Measurements from ENCODE around the gene HOXA3.

HOXA3 gene

DNA sequence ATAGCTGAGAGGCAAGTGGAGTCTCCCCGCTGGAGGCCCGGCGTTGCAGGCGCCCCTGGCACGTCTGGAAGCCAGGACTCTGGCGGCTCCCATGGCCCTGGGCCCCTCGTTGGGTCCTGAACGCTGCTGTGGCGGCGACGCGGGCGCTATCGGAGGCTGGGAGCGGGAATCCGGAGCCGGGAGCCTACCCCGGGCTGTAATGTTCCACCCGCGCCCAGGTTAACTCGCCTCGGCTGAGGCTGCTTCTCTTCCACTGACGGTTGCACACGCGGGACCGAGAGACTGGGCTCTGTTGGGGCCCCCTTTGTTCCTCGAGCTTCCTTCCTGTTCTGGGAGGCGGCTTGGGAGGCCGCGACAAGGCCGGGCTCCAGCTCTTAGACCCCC is 7.6 kb downstream of the HOXA3 start:
- H3K9me2 ChIP-seq (replicated peaks; ENCODE audit: control insufficient read depth, low read length): no peaks in the 10 kb centered on the region
- TF ChIP-seq EZH2phosphoT487 (IDR thresholded peaks at IDR 0.05; ENCODE audit: borderline replicate concordance, low read length): no peak
- no peak for TF ChIP-seq CTCF (IDR thresholded peaks at IDR 0.05; ENCODE audit: low read depth, low read length, poor library complexity, severe bottlenecking)
- peaks cover 38% of the 10 kb centered on the region for H3K27me3 ChIP-seq (ENCODE audit: control insufficient read depth, low read length)
- H3K4me3 ChIP-seq (ENCODE audit: low read length): no peak overlapping the region
- no peaks in the 10 kb centered on the region for H3K9me3 ChIP-seq (ENCODE audit: control insufficient read depth, insufficient read depth, low read length)
- H3K4me1 ChIP-seq (ENCODE audit: control insufficient read depth, low read length): peaks cover 30% of the 10 kb centered on the region
- H3K4me2 ChIP-seq (ENCODE audit: low read length): no peak overlapping the region; the same call in 1 of the 2 replicates
- no peaks in the 10 kb centered on the region for H3K79me2 ChIP-seq (ENCODE audit: control insufficient read depth, low read length)
- no peak overlapping the region for H3K27ac ChIP-seq (ENCODE audit: low read depth, low read length)
- H4K20me1 ChIP-seq (ENCODE audit: control insufficient read depth, insufficient read depth, low read depth, low read length): no peaks in the 10 kb centered on the region
- H3K36me3 ChIP-seq (ENCODE audit: control insufficient read depth, low read length): no peaks in the 10 kb centered on the region
- H3F3A ChIP-seq (ENCODE audit: control insufficient read depth, insufficient read depth): no peaks in the 10 kb centered on the region

DNA sequence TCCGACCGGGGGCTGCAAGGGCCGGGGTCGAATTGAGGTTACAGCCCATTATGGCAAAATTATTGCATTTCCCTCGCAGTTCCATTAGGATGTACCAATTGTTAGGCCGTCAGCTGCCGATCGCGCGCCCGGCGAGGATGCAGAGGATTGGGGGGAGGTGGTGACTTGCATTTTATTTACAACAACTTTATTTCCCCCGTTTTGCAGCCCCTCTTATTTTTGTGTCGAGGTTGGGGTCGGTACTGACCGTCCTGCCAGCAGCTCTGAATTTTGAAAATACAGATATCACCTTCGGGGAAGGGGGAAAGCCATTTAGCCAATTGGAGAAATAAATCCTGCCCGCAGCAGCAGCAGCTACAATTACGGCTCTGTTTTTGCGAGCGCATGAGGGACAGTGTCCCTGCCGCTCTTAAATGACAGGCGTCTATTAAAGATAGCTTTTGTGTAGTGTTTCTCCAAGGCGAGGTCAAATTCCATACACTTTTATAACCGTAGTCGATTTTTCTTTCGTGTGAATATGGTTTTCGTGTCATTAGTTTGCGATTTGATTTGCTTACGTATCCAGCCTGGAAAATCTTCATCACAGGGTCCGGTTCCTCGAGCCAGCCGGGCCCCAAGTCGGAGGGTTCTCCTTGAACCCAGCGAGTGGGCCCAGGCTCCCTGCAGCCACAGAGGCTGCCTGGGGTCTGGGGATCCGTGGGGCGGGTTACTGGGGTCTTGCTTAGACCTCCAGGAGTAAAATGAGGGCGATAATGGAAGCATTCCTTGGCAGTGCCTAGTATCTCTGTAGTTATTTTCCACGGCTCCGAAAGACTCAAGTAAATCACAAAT is 8.2 kb downstream of the HOXA3 start:
- H3K9me3 ChIP-seq (ENCODE audit: control insufficient read depth, insufficient read depth, low read length): no peaks in the 10 kb centered on the region
- no peaks in the 10 kb centered on the region for H3K79me2 ChIP-seq (ENCODE audit: control insufficient read depth, low read length)
- no peaks in the 10 kb centered on the region for H3K36me3 ChIP-seq (ENCODE audit: control insufficient read depth, low read length)
- H3F3A ChIP-seq (ENCODE audit: control insufficient read depth, insufficient read depth): no peaks in the 10 kb centered on the region
- peak overlapping the region; percentile 75 for H3K4me2 ChIP-seq (ENCODE audit: low read length)
- no peak for TF ChIP-seq EZH2phosphoT487 (IDR thresholded peaks at IDR 0.05; ENCODE audit: borderline replicate concordance, low read length)
- TF ChIP-seq CTCF (IDR thresholded peaks at IDR 0.05; ENCODE audit: low read depth, low read length, poor library complexity, severe bottlenecking): peak; percentile 49
- no peak overlapping the region for H3K27ac ChIP-seq (ENCODE audit: low read depth, low read length)
- no peaks in the 10 kb centered on the region for H3K9me2 ChIP-seq (replicated peaks; ENCODE audit: control insufficient read depth, low read length)
- no peak overlapping the region for H3K4me3 ChIP-seq (ENCODE audit: low read length)
- H3K27me3 ChIP-seq (ENCODE audit: control insufficient read depth, low read length): peaks cover 38% of the 10 kb centered on the region
- peaks cover 24% of the 10 kb centered on the region for H3K4me1 ChIP-seq (ENCODE audit: control insufficient read depth, low read length)
- H4K20me1 ChIP-seq (ENCODE audit: control insufficient read depth, insufficient read depth, low read depth, low read length): no peaks in the 10 kb centered on the region

DNA sequence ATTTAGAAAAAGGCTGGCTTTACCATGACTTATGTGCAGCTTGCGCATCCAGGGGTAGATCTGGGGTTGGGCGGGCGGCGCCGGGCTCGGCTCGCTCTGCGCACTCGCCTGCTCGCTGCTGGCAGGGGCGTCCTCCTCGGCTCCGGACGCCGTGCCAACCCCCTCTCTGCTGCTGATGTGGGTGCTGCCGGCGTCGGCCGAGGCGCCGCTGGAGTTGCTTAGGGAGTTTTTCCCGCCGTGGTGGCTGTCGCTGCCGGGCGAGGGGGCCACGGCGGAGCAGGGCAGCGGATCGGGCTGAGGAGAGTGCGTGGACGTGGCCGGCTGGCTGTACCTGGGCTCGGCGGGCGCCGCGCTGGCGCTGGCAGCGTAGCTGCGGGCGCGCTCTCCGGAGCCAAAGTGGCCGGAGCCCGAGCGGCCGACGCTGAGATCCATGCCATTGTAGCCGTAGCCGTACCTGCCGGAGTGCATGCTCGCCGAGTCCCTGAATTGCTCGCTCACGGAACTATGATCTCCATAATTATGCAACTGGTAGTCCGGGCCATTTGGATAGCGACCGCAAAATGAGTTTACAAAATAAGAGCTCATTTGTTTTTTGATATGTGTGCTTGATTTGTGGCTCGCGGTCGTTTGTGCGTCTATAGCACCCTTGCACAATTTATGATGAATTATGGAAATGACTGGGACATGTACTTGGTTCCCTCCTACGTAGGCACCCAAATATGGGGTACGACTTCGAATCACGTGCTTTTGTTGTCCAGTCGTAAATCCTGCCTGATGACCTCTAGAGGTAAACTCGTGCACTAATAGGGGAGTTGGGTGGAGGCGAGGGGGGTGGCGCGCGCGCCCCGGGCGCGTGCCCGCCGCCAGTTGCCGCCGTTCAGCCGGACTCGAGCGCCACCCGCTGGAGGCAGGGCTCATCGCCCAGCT is 9.1 kb downstream of the HOXA3 start, which contains the start of gene HOXA5:
TSS of gene HOXA5 (minus strand) at position 659 of the 927 bp plus-strand sequence. CDS start at position 585, 74 bp downstream.
- Histone ChIP-seq H3F3A (ENCODE audit: control insufficient read depth, insufficient read depth) (no peaks in the 10 kb centered on the region), H3K36me3 (ENCODE audit: control insufficient read depth, low read length) (no peaks in the 10 kb centered on the region), H4K20me1 (ENCODE audit: control insufficient read depth, insufficient read depth, low read depth, low read length) (no peaks in the 10 kb centered on the region), H3K27me3 (ENCODE audit: control insufficient read depth, low read length) (peaks cover 37% of the 10 kb centered on the region), H3K9me3 (ENCODE audit: control insufficient read depth, insufficient read depth, low read length) (no peaks in the 10 kb centered on the region), H3K4me2 (ENCODE audit: low read length) (peak within 1 kb of the TSS; percentile 75), H3K27ac (ENCODE audit: low read depth, low read length) (no peak within 1 kb of the TSS), H3K79me2 (ENCODE audit: control insufficient read depth, low read length) (no peaks in the 10 kb centered on the region), H3K4me1 (ENCODE audit: control insufficient read depth, low read length) (peaks cover 16% of the 10 kb centered on the region), H3K9me2 (replicated peaks; ENCODE audit: control insufficient read depth, low read length) (no peaks in the 10 kb centered on the region), H3K4me3 (ENCODE audit: low read length) (peak within 1 kb of the TSS; percentile 70)
- no peak for TF ChIP-seq EZH2phosphoT487 (IDR thresholded peaks at IDR 0.05; ENCODE audit: borderline replicate concordance, low read length)
- peak; percentile 81 for TF ChIP-seq CTCF (IDR thresholded peaks at IDR 0.05; ENCODE audit: low read depth, low read length, poor library complexity, severe bottlenecking)

Data from DOHH2 (cell line).